ENCODE measurements around the gene RBFOX2.

RBFOX2 gene

DNA sequence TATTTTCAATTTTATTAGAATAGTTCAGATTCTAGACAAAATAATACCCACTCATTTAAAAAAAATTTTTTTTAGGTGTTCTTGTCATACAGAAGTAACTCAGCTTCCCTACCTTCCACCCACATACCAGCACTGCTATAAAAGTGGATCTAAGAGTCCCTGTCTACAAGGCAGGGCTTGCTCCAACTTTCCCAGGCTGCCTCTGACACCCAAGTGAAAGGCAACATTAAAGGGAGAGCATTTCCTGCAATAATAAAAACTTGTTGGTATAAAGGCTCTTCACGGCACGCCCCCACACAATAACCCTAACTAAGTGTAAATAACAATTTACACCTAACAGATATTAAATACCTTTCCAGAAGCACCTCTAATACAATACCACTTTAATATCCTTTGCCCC lies 183.7 kb downstream of the RBFOX2 start:
- no peak overlapping the region for H3K4me3 ChIP-seq (ENCODE audit: insufficient read depth, low read depth, low read length, poor library complexity, severe bottlenecking)
- H3K4me1 ChIP-seq (ENCODE audit: control insufficient read depth, insufficient read depth, low read length, poor library complexity, severe bottlenecking), result no peaks in the 10 kb centered on the region
- no peaks in the 10 kb centered on the region for H3K9me3 ChIP-seq (ENCODE audit: control insufficient read depth, low read length)
- peaks cover 2% of the 10 kb centered on the region for H3K27me3 ChIP-seq (replicated peaks; ENCODE audit: control insufficient read depth, insufficient read depth, low read length, poor library complexity, severe bottlenecking)
- H3K27ac ChIP-seq (ENCODE audit: insufficient read depth, low read length, poor library complexity, severe bottlenecking), result no peak overlapping the region
- no peaks in the 10 kb centered on the region for H3K36me3 ChIP-seq (ENCODE audit: control insufficient read depth, insufficient read depth, low read length)
- DNase-seq, result no peak

DNA sequence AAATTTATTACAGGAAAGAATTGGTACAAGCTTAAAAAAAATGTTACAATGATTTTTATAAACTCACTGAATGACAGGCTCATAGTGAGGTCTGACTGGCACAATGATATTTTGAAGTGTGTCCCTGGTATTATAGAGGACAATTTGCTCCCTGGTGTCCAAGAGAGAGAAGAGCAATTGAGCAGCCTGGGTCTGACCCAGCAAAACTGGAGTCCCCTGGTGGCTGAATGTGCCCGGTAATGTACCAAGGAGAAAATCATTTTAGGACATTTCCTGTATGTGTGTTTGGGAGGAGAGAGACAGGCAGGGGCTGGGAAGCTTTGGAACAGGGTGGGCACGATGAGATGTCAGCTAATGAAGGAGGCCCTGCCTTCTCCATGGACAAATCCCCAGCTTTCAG lies 185.7 kb downstream of the RBFOX2 start:
- no peaks in the 10 kb centered on the region for H3K4me1 ChIP-seq (ENCODE audit: control insufficient read depth, insufficient read depth, low read length, poor library complexity, severe bottlenecking)
- H3K27ac ChIP-seq (ENCODE audit: insufficient read depth, low read length, poor library complexity, severe bottlenecking), result no peak overlapping the region
- H3K4me3 ChIP-seq (ENCODE audit: insufficient read depth, low read depth, low read length, poor library complexity, severe bottlenecking), result no peak overlapping the region
- DNase-seq, result no peak
- H3K27me3 ChIP-seq (replicated peaks; ENCODE audit: control insufficient read depth, insufficient read depth, low read length, poor library complexity, severe bottlenecking), result peaks cover 2% of the 10 kb centered on the region
- H3K36me3 ChIP-seq (ENCODE audit: control insufficient read depth, insufficient read depth, low read length), result no peaks in the 10 kb centered on the region
- no peaks in the 10 kb centered on the region for H3K9me3 ChIP-seq (ENCODE audit: control insufficient read depth, low read length)

DNA sequence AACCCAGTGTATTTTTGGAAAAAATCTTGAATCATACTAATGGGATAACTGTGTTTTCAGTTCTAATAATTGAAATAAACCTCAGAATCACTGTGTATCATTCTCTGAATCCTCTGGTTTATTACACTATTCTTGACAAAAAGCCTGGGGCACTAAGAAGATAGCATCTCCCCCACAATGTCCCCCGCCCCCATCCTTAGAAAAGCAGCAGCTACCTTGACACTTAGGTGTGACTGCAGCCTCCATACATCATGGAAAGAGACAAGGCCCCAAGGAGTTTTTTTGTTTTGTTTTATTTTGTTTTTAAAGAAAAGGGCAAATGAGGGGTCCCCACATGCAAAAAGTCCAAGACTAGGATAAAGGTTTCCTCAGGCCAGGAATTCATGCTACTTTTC lies 186.1 kb downstream of the RBFOX2 start:
- no peaks in the 10 kb centered on the region for H3K36me3 ChIP-seq (ENCODE audit: control insufficient read depth, insufficient read depth, low read length)
- H3K27ac ChIP-seq (ENCODE audit: insufficient read depth, low read length, poor library complexity, severe bottlenecking), result no peak overlapping the region
- DNase-seq, result no peak
- peaks cover 2% of the 10 kb centered on the region for H3K27me3 ChIP-seq (replicated peaks; ENCODE audit: control insufficient read depth, insufficient read depth, low read length, poor library complexity, severe bottlenecking)
- H3K4me1 ChIP-seq (ENCODE audit: control insufficient read depth, insufficient read depth, low read length, poor library complexity, severe bottlenecking), result no peaks in the 10 kb centered on the region
- H3K9me3 ChIP-seq (ENCODE audit: control insufficient read depth, low read length), result no peaks in the 10 kb centered on the region
- H3K4me3 ChIP-seq (ENCODE audit: insufficient read depth, low read depth, low read length, poor library complexity, severe bottlenecking), result no peak overlapping the region

DNA sequence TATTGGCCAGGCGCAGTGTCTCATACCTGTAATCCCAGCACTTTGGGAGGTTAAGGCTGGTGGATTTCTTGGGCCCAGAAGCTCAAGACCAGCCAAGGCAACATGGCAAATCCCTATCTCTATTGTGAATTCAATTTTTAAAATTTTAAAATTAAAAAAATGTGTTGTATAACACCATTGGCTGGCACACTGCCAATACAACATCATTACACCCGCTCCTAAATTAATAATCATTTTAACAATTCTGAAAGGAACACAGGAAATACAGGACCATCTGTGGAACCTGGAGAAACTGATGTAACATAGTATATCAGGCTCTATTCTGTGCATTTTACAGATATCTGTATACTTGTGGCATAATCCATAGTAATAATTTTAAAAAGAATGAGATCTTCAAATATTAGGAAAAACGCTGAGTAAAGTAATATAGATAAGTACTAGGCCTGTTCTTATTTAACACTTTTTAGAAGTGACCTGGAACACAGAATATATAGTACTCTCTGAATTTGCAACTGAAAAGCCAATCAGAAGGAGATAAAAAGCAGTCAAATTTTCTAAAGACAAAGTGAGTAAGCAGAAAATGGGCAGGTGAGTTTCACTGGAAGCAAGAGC lies 186.6 kb downstream of the RBFOX2 start:
- no peak overlapping the region for H3K27ac ChIP-seq (ENCODE audit: insufficient read depth, low read length, poor library complexity, severe bottlenecking)
- DNase-seq, result no peak
- no peaks in the 10 kb centered on the region for H3K36me3 ChIP-seq (ENCODE audit: control insufficient read depth, insufficient read depth, low read length)
- H3K4me1 ChIP-seq (ENCODE audit: control insufficient read depth, insufficient read depth, low read length, poor library complexity, severe bottlenecking), result no peaks in the 10 kb centered on the region
- no peak overlapping the region for H3K4me3 ChIP-seq (ENCODE audit: insufficient read depth, low read depth, low read length, poor library complexity, severe bottlenecking)
- no peaks in the 10 kb centered on the region for H3K9me3 ChIP-seq (ENCODE audit: control insufficient read depth, low read length)
- peaks cover 2% of the 10 kb centered on the region for H3K27me3 ChIP-seq (replicated peaks; ENCODE audit: control insufficient read depth, insufficient read depth, low read length, poor library complexity, severe bottlenecking)

DNA sequence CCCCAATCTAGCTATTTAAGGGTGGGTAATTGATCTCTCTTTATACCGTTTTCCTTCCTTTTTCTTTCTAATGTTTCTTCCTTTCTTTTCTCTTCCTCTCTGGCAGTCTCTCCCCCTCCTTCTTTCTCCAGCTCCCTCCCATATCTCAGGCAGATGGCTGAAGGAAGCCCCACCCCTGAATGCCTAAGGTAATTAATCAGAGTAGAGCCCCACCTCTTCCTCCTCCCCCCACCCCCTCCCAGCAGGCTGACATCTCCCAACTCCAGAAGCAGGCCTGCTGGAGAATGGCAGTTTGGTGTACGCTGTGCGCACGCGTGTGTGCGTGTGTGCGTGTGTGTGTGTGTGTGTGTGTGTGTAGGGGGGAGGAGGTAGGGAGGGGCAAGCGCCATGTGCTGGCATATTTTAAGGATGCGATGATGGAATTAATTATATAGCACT lies 188.3 kb downstream of the RBFOX2 start:
- no peaks in the 10 kb centered on the region for H3K9me3 ChIP-seq (ENCODE audit: control insufficient read depth, low read length)

DNA sequence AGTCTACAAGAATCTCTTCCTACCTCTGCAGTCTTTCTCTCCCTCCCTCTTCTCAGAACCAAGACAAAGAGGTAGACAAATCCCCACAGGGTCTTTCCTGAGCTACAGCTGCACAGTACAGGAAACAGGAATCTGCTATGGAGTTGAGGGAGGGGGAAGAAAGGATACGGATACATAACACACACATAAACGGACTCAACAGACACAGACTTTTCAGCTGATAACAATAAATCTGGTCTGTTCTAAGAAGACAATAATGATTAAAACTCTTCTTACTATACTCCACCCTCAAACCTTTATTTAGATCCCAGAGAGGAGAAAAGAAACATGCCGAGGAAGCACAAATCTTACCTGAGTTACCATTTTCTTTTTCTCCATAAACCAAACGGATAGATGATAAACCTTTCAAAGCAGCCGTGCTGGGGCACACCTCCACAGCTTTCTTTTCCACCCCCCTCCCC lies 188.8 kb downstream of the RBFOX2 start:
- Histone ChIP-seq H3K4me1 (ENCODE audit: control insufficient read depth, insufficient read depth, low read length, poor library complexity, severe bottlenecking) (no peaks in the 10 kb centered on the region), H3K4me3 (ENCODE audit: insufficient read depth, low read depth, low read length, poor library complexity, severe bottlenecking) (no peak overlapping the region), H3K27ac (ENCODE audit: insufficient read depth, low read length, poor library complexity, severe bottlenecking) (no peak overlapping the region), H3K27me3 (replicated peaks; ENCODE audit: control insufficient read depth, insufficient read depth, low read length, poor library complexity, severe bottlenecking) (peaks cover 2% of the 10 kb centered on the region), H3K36me3 (ENCODE audit: control insufficient read depth, insufficient read depth, low read length) (no peaks in the 10 kb centered on the region), H3K9me3 (ENCODE audit: control insufficient read depth, low read length) (no peaks in the 10 kb centered on the region)
- no peak for DNase-seq

More for the DNA sequence above, 188.3 kb downstream of the RBFOX2 start:
- no peaks in the 10 kb centered on the region for H3K36me3 ChIP-seq (ENCODE audit: control insufficient read depth, insufficient read depth, low read length)
- H3K4me1 ChIP-seq (ENCODE audit: control insufficient read depth, insufficient read depth, low read length, poor library complexity, severe bottlenecking), result no peaks in the 10 kb centered on the region
- no peak overlapping the region for H3K4me3 ChIP-seq (ENCODE audit: insufficient read depth, low read depth, low read length, poor library complexity, severe bottlenecking)
- H3K27me3 ChIP-seq (replicated peaks; ENCODE audit: control insufficient read depth, insufficient read depth, low read length, poor library complexity, severe bottlenecking), result peaks cover 2% of the 10 kb centered on the region
- no peak for DNase-seq
- no peak overlapping the region for H3K27ac ChIP-seq (ENCODE audit: insufficient read depth, low read length, poor library complexity, severe bottlenecking)

DNA sequence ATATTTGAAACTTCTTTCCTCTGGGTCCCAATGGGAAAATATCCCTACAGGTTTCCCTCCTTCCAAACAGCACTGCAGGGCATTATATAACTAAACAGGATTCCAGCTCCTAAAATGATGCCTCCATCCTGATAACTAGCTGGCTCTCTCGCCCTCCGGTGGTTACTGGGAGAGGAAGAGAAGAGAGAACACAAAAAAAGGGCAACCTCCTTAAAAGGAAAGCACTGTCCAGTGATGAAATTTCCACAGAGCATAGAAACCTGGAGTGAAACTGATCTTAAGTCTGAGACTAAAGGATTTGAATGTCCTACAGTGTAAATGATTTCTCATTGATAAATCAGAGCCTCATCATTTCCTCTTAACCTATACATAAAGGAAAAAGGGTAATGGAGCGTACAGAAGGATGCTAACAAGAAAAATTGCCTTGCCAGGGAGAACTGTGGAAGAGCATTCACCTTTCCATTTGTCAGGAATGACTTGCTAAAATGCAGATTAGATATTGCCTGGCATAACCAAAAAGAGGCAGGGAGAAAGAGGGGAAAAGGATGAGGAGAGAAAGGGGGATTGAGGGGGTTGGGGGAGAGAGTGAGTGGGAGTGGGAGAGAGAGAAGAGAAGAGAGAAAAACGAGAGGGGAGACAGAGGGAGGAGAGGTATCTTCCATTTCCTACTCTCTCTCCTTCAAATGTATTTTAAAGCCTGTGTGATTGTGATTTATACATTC lies 189.6 kb downstream of the RBFOX2 start:
- no peak overlapping the region for H3K4me3 ChIP-seq (ENCODE audit: insufficient read depth, low read depth, low read length, poor library complexity, severe bottlenecking)
- H3K36me3 ChIP-seq (ENCODE audit: control insufficient read depth, insufficient read depth, low read length), result no peaks in the 10 kb centered on the region
- peaks cover 2% of the 10 kb centered on the region for H3K27me3 ChIP-seq (replicated peaks; ENCODE audit: control insufficient read depth, insufficient read depth, low read length, poor library complexity, severe bottlenecking)
- H3K9me3 ChIP-seq (ENCODE audit: control insufficient read depth, low read length), result no peaks in the 10 kb centered on the region
- no peak overlapping the region for H3K27ac ChIP-seq (ENCODE audit: insufficient read depth, low read length, poor library complexity, severe bottlenecking)
- no peak for DNase-seq
- no peaks in the 10 kb centered on the region for H3K4me1 ChIP-seq (ENCODE audit: control insufficient read depth, insufficient read depth, low read length, poor library complexity, severe bottlenecking)

DNA sequence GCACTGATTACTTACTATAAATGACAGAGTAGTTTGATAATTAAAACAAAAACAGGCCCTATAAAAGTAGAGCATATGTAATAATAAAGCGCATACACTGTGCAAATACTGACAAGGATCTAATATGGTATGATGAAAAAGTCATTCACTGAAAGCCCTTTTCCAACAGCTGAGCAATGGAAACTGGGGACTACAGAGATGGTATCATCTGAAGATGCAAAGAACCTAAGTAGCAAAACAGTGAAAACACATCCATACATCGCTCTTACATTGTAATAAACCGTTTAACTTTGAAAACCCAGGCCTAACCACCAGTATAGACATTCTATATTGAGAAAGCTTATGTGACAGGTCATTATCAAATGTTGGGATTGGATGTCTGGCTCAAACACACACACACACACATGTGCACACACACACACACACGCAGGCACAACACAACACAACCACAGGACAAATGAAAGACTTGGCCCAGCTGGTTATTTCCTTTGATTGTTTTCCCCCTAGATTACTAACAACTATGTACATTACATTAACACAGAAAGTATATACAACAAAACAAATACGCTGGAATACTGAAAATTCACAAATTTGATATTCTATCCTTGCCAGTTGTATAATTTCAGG lies 191.4 kb downstream of the RBFOX2 start:
- peaks cover 2% of the 10 kb centered on the region for H3K27me3 ChIP-seq (replicated peaks; ENCODE audit: control insufficient read depth, insufficient read depth, low read length, poor library complexity, severe bottlenecking)
- no peak for DNase-seq
- no peak overlapping the region for H3K4me3 ChIP-seq (ENCODE audit: insufficient read depth, low read depth, low read length, poor library complexity, severe bottlenecking)
- no peaks in the 10 kb centered on the region for H3K36me3 ChIP-seq (ENCODE audit: control insufficient read depth, insufficient read depth, low read length)
- H3K4me1 ChIP-seq (ENCODE audit: control insufficient read depth, insufficient read depth, low read length, poor library complexity, severe bottlenecking), result no peaks in the 10 kb centered on the region
- H3K9me3 ChIP-seq (ENCODE audit: control insufficient read depth, low read length), result no peaks in the 10 kb centered on the region
- no peak overlapping the region for H3K27ac ChIP-seq (ENCODE audit: insufficient read depth, low read length, poor library complexity, severe bottlenecking)

DNA sequence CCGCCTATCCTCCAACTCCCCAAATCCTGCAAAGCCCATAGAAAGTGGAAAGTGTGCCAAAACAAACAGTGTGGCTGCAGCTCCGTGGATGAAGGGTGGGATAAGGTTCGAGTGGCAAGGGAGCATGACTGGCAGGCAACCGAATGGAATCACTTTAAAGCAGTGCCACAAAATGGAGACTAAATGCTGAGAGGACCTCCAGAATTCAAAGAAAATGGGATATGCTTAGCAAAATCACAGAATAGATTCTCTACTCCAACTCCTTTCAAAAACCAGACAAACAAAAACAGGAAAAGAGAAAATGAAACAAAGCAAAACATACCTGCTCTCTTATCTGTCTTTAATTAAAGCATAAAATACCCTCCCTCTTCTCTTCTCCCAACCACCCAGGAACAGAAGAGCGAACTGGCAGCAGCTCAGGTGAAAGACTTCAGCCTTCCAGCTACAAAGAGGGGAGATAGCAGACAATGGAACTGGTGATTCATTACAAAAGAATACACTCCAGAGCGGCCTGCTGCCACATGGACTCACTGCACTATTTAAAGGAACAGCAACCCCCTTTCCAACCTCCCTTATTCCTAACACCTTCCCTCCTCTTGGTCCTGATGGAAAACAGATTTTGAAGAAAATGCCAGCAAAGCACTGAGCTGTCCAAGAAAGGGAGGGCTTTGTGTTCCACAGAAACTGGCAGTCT lies 192.5 kb downstream of the RBFOX2 start:
- H3K4me3 ChIP-seq (ENCODE audit: insufficient read depth, low read depth, low read length, poor library complexity, severe bottlenecking), result no peak overlapping the region

More for the DNA sequence above, 192.5 kb downstream of the RBFOX2 start:
- peaks cover 2% of the 10 kb centered on the region for H3K27me3 ChIP-seq (replicated peaks; ENCODE audit: control insufficient read depth, insufficient read depth, low read length, poor library complexity, severe bottlenecking)
- DNase-seq, result no peak
- no peaks in the 10 kb centered on the region for H3K9me3 ChIP-seq (ENCODE audit: control insufficient read depth, low read length)
- no peaks in the 10 kb centered on the region for H3K36me3 ChIP-seq (ENCODE audit: control insufficient read depth, insufficient read depth, low read length)
- no peak overlapping the region for H3K27ac ChIP-seq (ENCODE audit: insufficient read depth, low read length, poor library complexity, severe bottlenecking)
- H3K4me1 ChIP-seq (ENCODE audit: control insufficient read depth, insufficient read depth, low read length, poor library complexity, severe bottlenecking), result no peaks in the 10 kb centered on the region
